ENCODE measurements around the gene HIF3A. TPM values are rescaled to one million over a fixed set of nuclear protein-coding genes. Genes with fewer than 3 reads are reported as not detected.

HIF3A gene
- total RNA-seq, 1 donor from 2014 or later: 219 TPM

- no peak for DNase-seq
These were observed 87.6 kb downstream of the HIF3A start for GRCh38 chr19:46384396-46384795.

- DNase-seq: no peak
These were observed 88.8 kb downstream of the HIF3A start for GRCh38 chr19:46385636-46386035.

GRCh38 chr19:46386151-46386550, 89.3 kb downstream of the HIF3A start:
- DNase-seq: no peak

- no peak for DNase-seq
These were observed 90.3 kb downstream of the HIF3A start for GRCh38 chr19:46386996-46387712.

- DNase-seq: no peak
These were observed 90.9 kb downstream of the HIF3A start for GRCh38 chr19:46387713-46388130.

- DNase-seq: no peak
These were observed 91.7 kb downstream of the HIF3A start for GRCh38 chr19:46388311-46389095.

- no peak for DNase-seq
These were observed 93.4 kb downstream of the HIF3A start for GRCh38 chr19:46390121-46390858.

- DNase-seq: no peak
These were observed 94.0 kb downstream of the HIF3A start for GRCh38 chr19:46390866-46391265.

- DNase-seq: no peak
These were observed 94.7 kb downstream of the HIF3A start for GRCh38 chr19:46391296-46392251.

- peak; percentile 88 for DNase-seq
These were observed 95.5 kb downstream of the HIF3A start for GRCh38 chr19:46392252-46392801.

GRCh38 chr19:46392837-46393236, 96.0 kb downstream of the HIF3A start:
- no peak for DNase-seq

Small RNAs within 50 kb of the gene (small RNA-seq; reads per million reads assigned to genes)
- gene RNU6-924P (ENCODE audit: low replicate concordance): not detected

Other genes with a start within 250 kb of the HIF3A start
- not detected for gene IGFL3, start 172.4 kb upstream of the HIF3A start, total RNA-seq
- gene IGFL2, start 148.8 kb upstream of the HIF3A start, total RNA-seq: 0.82 TPM
- gene IGFL1, start 67.3 kb upstream of the HIF3A start, total RNA-seq: not detected
- gene PPP5C, start 50.0 kb downstream of the HIF3A start, total RNA-seq: 49.3 TPM
- gene CCDC8, start 116.5 kb downstream of the HIF3A start, total RNA-seq: 68.8 TPM
- gene PNMA8C, start 131.9 kb downstream of the HIF3A start, total RNA-seq: 0.41 TPM
- 47.1 TPM for gene PNMA8A, start 174.5 kb downstream of the HIF3A start, total RNA-seq
- gene PNMA8B, start 198.8 kb downstream of the HIF3A start, total RNA-seq: 2.6 TPM